Vagina (tissue), 2 donors: ENCODE results near the gene TAF10.

Source experiments
- POLR2A ChIP-seq, 2 donors: fragments of 450-650 bp; IDR thresholded peaks; one replicate each; pipeline ENCODE4 v1.6.1; 2017; ENCODE audit warnings: antibody characterized with exemption in 2 of 2, mild to moderate bottlenecking in 2 of 2, moderate library complexity in 2 of 2
- POLR2AphosphoS5 ChIP-seq, 2 donors: sonication (generic); formaldehyde crosslinking; IDR thresholded peaks; one replicate each; pipeline ENCODE4 v1.9.0; 2017; ENCODE audit warnings: antibody characterized with exemption in 2 of 2, mild to moderate bottlenecking in 2 of 2, low read depth in 1 of 2; ENCODE audit not compliant: insufficient read depth in 1 of 2
- TF ChIP-seq, protein P1 (sequence below), 3 experiments: fragments of 450-650 bp in 2 of 3; fragments of 200-600 bp in 1 of 3; sonication (generic) in 1 of 3; IDR thresholded peaks; one replicate each; pipeline ENCODE4 v1.5.1; 2017 to 2019; ENCODE audit warnings: antibody characterized with exemption in 3 of 3, mild to moderate bottlenecking in 2 of 3, moderate library complexity in 2 of 3

DNA sequence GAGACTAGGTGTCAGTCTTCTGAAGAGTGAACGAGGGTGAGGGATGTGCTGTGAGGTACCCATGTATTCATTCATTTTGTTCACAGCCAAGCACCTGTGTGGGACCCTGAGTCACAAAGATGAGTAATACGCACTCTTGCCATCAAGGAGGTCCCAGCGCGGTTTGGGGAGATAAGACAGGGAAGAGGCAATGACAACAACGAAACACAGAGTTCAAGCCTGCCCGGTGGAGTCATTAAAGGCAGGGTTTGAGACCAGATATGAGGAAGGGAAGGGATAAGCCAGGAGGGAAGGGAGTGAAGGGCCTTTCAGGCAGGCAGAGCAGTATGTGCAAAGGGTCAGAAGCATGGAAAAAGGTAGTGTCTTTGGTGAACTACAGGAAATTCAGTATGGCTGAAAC is 39.0 kb upstream of the TAF10 start:
- no peak for TF ChIP-seq POLR2A (IDR thresholded peaks at IDR 0.05)
- no peak for TF ChIP-seq POLR2AphosphoS5 (IDR thresholded peaks at IDR 0.05; ENCODE audit: insufficient read depth in 1 of 2, low read depth in 1 of 2)
- TF ChIP-seq, protein P1, sequence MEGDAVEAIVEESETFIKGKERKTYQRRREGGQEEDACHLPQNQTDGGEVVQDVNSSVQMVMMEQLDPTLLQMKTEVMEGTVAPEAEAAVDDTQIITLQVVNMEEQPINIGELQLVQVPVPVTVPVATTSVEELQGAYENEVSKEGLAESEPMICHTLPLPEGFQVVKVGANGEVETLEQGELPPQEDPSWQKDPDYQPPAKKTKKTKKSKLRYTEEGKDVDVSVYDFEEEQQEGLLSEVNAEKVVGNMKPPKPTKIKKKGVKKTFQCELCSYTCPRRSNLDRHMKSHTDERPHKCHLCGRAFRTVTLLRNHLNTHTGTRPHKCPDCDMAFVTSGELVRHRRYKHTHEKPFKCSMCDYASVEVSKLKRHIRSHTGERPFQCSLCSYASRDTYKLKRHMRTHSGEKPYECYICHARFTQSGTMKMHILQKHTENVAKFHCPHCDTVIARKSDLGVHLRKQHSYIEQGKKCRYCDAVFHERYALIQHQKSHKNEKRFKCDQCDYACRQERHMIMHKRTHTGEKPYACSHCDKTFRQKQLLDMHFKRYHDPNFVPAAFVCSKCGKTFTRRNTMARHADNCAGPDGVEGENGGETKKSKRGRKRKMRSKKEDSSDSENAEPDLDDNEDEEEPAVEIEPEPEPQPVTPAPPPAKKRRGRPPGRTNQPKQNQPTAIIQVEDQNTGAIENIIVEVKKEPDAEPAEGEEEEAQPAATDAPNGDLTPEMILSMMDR (IDR thresholded peaks at IDR 0.05) = no peak
